Measurements from ENCODE around the gene MYO1E.
A peak's percentile ranks its signal among the peaks of the same experiment; 100 is the strongest.

MYO1E gene

DNA sequence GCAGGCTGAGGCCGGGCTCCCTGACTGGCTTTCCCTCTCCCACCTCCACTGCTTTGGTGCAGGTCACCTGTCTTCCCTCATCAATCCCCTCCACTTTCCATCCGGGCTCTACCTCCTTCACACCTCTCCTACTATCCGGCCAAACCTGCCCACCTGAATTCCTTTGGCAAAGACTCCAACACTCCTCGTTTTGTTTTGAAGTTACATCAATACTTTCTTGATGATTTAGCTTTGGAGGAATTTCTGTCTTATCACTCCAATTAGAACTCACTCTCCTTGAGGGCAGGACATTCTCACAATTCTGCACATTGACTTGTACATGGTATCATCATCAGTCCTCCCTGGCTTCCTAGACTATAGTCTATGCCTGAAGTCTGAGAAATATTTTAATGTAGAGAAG is 145.7 kb downstream of the MYO1E start:
- no peak for DNase-seq (ENCODE audit: low read depth)

DNA sequence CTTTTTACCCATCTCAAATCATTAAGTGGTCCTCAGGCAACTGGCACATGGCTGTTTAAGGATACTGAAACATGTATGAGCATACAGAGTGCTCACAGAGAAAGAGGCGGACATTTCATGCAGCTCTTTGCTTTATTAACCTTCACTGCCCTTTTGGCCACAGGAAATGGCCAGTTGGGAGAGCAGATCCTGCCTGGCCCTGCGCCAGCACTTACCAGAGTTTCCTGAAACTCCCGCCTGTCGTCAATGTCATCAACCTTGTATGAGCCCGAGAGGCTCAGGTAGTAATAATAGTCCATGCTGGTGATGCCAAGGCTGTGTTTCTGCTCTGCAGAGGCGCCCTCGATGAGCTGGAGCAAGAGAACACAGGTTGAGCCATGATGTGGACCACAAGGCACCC is 148.2 kb downstream of the MYO1E start:
- no peak for DNase-seq (ENCODE audit: low read depth)

DNA sequence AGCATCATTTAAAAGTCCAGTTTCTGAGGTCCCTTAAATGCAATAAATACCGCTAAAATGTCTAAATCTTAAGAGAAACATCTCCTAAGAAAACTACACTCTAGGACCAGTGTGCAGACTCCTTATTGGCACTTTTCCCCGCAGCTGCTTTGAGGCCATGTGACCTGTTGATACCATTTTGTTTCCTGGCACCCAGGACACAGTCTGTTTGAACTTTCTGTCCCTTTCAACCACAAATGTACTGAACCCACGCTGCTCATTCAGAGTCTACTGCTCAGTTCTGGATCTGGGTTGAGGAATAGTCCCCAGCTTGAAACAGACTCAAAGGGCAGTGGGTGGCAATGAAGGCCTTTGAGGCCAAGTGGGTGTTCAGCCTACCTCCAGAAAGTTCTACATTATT is 148.9 kb downstream of the MYO1E start:
- no peak for DNase-seq (ENCODE audit: low read depth)

DNA sequence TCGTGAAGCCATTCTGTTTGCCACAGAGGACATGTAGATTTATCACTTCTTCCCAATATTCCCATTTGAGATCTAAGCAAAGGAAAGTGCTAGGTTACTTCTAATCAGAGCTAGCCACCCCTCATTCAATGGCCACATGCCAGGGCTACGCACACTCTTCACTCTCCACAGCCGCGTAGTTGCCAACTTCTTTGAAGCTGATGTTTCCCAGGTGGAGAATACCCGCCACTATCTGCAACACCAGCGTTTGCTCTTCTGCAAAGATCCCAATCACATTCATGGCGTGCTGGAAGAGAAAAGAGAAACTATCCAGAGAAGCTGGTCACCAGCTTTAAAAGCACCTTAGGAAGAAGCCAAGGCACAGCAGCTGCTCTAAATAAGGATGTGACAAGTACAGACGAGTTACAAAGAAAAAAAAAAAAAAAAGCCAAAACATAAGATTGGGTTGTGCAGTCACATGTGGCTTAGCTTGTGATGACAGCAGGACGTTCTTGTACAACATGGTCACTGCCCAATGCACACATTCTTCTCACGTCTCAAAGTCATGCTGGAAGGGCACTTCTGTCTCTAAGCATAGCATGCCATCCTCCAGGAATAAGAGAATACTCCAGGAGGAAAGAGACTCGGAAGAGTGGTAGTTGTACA is 149.6 kb downstream of the MYO1E start:
- no peak for DNase-seq (ENCODE audit: low read depth)

DNA sequence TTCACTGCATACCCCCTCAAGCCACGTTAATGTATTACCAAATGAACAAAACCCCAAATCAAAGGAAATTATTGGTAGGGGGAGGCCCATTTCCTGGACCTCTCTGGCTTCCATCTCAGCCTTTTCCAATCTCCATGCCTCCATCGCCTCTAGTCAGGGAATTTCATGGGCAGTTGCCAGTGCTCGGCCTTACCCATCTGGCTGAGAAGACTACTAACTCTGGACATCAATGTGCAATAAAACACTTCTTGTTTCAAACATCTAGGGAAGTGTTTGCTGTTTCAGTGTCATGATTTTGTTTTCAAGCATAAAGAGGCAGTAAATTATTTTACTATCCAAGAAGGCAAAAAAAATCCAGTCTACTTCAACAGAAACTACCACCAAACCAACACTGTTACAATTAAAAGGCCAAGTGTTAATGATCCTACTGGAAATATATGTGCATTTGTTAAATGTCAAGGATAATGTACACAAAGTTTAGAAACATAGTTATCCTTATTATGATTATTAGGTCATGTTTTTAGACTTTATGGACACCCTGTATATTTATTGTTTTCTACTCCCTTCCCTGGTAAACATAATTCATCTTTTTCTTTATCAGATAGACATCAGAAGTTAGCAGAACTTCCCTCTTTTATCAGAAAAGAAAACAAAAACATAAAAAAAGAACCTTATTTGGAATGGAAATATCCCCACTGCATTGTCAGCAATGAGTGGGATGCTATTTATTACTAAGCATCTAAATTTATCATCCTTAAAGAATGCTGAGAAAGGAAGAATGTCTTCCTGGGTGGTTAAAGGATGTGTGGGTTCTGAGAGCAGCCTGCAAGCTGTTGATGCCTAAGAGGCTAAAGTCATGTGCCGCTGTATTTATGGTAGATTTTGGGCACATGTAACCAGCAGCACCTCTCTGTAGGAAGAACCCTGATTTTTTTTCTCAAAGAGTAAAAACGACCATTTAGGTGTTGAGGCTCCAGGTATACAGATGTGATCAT is 150.9 kb downstream of the MYO1E start:
- DNase-seq (ENCODE audit: low read depth) = peak; percentile 60

DNA sequence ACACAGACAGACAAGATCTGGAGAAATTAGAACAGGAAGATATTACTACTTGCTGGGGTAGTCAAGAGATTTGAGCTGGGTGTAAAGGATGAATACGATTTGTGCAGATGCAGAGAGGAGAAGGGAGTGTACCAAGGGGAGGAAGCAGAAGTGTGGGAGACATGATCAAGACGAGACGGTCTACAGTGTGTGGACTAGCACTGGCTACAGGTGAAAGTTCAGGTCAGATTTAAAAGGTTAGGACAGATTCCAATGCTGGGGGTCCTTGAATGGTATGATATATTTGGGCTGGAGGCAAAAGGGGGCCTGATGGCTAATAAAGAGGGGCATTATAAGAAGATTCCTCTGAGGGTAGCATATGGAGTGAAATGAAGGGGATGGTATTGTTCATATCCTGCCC is 154.0 kb downstream of the MYO1E start:
- no peak for DNase-seq (ENCODE audit: low read depth)

DNA sequence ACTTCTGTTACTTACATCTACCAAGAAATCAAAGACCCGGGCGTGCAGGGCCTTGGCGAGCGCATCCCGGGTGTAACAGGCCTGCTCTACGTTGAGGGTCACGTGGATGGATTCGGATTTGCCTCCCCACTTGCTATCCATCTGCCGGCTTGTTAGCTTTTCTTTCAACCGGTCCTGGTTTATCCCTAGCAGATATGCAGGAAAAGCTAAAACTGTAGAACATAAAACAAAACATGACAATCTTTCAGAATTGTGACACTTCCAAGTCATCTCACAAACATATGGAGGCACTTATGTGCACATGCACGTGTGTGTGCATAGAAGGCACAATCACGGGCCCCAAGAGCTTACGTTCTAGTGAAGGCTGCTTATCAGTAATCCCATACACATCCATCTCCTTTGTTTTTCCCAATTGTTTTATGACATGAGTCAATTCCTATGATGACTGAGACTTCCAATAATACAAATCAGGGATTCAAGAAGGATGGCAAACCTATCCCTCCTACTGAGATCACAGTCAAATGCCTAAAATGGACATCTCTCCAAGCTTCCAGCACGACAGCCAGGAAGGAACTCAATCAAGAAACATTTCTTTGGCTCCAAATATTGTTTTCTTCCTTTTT is 154.7 kb downstream of the MYO1E start:
- DNase-seq (ENCODE audit: low read depth) = no peak

DNA sequence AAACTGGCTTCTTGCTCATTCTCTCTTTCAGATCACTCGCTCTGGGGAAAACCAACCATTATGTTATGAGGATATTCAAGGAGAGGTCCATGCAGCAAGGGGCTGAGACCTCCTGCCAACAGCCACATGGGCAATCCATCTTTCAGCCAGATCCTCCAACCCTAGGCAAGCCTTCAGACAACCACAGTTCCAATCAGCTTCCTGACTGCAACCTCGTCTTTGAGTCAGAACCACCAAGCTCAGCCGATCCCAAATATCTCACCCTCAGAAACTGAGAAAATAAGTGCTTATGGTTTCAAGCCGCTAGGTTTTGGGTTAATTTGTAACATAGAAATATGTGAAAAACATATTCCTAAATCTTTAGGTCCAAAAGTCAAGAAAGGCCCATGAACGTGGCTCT is 155.8 kb downstream of the MYO1E start:
- no peak for DNase-seq (ENCODE audit: low read depth)

DNA sequence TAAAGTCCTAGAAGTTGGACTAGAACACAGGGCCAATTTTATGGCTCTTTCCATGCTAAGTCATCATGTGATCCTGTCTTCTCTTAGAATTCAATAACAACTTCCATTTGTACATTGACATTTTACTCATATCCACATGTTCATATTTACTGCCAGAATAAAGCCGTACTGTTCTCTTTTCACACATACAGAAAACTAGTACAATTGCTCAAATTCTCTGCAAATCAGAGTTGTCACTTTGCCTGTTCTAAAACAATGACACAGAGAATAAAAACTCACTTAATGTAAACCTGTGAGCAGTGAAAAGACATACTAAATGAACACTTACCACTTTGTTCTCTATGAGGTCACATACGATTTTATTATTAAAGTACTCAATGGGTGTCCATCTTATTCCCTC is 162.5 kb downstream of the MYO1E start:
- no peak for DNase-seq (ENCODE audit: low read depth)

DNA sequence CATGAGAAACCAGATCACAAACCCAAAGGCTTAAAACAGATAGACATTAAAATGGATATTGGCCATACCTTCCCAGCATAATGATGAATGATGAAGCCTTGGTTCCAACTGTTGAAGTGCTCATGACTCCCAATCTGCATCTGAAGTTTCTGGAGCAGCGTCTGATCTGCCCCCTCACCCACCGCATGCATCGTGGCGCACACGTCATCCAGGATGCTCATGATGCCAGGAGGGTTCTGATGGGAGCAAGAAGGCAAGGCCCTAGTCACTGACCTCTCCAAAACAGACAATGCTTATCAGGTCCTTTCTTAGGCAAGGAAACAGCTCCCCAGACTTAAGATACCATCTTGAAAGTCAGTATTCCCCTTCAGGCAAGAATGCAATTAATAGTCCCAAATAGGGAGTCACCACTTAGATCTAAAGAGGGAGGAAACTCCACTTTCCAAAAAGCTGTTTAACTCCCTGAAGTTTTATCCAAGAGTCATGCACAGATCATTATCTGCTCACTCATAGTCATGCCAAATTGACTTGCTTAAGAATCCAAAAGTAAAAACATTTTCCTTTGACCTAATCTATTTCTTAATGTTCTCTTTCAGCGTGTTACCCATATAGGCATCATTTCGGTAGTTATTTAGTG is 163.9 kb downstream of the MYO1E start:
- DNase-seq (ENCODE audit: low read depth) = no peak

DNA sequence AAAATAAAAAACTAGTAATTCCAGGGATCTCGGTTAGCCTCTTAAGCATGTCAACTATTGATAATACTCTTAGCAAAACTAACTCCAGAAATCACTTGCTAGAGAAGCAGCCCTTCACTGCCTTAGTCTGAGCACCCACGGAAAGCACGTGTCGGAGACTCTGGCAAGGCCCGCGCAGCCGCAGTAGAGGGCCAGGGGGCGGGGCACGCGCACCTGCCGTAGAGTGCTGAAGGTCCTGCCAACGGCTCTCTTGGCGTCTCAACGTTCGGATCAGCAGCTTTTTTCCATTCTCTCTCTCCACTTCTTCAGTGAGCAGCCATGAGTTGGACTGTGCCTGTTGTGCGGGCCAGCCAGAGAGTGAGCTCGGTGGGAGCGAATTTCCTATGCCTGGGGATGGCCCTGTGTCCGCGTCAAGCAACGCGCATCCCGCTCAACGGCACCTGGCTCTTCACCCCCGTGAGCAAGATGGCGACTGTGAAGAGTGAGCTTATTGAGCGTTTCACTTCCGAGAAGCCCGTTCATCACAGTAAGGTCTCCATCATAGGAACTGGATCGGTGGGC is 166.0 kb downstream of the MYO1E start, which contains the start of gene LDHAL6B:
LDHAL6B (plus strand) TSS at position 221 of the 561 bp plus-strand sequence; CDS start at position 319, 98 bp downstream.
- no peak for DNase-seq (ENCODE audit: low read depth)

DNA sequence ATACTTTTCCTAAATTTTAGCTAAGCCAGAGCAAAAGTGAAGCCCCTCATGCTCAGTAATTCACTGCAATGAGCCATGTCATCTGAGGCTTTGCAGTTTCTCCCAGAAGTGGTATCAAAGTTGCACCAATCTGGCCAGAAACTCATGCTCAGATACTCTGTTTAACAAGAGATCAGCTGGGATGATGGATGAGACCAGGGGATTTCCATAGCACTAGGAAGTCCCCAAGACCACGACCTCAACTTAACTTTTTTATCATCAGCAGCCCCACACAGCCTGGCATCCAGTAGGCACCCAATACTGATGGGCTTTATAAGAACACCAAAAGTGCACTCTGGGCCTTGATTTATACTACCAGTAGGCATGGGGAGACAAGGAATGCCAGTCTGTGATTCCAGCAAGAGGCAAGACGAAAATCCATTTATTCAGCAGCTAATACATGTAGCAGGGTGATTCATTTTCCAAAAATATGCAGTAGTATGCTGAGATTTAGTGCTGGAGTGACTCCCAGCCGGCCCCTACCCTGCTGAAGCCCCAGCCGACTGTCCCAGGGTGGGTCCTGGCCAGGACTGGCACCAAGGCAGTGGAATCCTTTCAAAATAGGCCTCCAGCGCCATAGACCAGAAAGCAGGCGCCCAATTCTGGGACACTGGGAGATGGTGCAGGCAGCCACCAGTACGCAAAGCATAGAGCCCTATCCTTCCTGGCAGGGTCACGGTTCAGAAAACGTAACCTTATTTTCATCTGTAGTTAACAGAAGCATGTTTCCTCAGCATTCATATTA is 166.6 kb downstream of the MYO1E start:
- DNase-seq (ENCODE audit: low read depth) = no peak

DNA sequence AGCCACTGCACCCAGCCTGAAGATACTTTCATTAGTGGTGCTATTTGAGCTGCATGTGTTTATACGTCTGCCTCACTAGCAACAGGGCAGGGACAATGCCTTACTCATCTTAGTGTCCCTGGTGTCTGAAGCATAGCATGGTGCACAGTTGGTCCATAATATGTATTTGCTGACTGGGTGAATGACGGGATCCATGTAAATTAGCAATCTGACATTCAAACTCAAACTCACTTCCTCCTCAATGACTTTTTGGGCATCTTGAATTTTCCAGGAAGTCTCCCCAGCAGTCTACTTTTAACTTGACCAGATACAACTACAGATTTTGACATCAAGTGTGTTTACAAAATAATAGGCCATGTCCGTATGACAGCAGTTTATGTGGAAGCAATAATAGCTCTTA is 169.0 kb downstream of the MYO1E start:
- DNase-seq (ENCODE audit: low read depth) = no peak

DNA sequence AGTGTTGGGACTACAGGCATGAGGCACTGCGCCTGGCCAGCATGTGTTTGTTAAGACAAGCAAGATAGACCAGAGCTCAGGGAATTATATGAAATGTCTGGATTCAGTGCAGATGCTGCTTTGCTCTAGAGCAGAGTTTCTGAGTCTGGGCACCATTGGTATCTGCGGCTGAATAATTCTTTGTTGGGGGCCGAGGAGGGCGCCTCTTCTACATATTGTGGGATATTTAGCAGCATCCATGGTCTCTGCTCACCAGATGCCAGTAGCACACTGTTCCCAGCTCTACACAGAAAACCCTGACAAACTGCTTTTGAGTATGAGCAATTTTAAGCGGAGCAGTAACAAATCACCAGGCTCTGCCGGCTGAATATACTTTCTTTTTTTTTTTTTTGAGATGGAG is 169.7 kb downstream of the MYO1E start:
- DNase-seq (ENCODE audit: low read depth) = no peak

DNA sequence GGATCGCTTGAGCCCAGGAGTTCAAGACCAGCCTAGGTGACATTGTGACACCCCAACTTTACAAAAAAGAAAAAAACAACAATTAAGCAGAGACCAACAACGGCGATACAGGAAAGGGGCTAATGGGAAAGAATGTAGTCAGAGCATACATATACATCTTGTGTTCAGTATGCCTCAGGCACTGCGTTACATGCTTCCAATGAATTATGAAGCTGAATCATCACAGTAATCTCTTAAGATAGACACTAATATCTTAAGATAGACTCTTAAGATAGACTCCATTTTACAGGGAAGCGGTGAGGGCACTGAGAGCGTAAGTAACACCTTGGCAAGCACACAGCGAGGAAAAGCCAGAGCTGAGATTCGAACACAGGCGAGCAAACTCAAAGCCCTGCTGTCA is 172.1 kb downstream of the MYO1E start:
- no peak for DNase-seq (ENCODE audit: low read depth)

DNA sequence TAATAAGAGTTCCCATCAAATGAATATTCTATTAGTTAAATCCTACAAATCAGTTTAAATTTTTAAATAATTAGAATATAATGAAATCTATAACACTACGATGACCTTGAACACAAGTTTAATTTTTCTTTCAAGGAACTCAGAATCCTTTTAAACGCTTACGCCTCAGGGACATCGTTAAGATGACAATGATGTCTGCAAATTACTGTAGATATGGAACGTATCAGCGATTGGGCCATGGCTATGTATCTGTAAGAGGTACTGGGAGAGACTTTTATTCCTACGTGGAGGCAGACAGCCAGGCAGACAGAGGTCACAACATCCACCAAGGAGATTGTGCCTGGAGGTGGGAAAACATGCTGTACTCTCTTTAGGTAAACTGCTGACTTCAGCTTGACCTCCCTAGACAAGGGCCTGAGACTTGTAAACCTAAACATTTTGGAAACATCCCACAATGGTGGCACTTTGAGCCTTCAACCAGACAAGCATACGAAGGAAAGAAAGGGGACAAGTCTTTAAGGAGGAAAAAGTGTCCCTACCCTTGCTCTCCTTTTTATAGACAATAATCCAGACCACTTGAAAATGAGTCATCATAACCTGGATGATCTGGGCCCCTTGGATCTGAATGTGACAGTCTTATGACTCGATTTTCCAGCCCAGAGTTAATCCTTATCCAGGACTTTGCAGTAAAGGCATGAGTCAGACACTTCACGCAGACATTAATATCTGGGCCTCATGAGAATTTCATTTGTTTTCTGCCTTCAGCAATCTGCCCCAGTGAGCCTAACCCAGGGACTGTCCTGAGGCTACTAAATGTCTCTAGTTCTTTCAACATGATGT is 172.8 kb downstream of the MYO1E start:
- DNase-seq (ENCODE audit: low read depth) = peak; percentile 63

DNA sequence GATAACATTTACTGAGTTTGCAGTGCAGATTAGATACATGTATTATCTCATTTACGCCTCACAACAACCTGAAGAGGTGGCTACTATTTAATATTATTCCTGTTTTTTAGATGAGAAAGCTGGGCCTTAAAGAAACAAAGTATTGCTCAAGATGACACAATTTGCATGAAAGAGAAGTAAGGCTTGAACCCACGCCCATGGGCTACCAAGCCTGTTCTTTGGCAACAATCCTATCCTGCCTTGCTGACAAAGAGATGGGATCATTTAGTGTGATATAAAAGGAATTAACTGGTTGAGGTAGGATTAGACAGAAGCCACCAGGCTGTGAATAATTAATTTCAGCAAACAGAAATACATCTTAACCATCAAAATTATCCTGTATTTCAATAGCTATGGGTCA is 175.2 kb downstream of the MYO1E start:
- no peak for DNase-seq (ENCODE audit: low read depth)

DNA sequence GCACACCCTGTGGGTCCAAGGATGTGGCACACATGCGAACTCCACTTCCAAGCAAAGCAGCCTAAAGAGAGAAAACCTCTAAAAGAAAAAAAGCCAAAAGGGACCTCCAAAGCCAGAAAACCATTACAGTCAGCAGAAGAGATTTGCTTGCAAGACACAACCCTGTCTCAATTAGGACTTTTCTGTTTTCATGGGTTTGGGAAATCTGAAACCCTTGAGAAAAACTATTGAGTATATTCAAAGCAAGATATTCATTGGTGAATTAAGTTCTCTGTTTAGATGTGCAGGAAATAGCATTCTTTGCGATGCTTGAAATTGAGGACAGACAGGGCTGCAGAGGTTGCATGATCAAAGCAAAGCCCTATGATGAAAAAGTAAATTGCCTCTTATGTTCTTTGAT is 176.3 kb downstream of the MYO1E start:
- no peak for DNase-seq (ENCODE audit: low read depth)

DNA sequence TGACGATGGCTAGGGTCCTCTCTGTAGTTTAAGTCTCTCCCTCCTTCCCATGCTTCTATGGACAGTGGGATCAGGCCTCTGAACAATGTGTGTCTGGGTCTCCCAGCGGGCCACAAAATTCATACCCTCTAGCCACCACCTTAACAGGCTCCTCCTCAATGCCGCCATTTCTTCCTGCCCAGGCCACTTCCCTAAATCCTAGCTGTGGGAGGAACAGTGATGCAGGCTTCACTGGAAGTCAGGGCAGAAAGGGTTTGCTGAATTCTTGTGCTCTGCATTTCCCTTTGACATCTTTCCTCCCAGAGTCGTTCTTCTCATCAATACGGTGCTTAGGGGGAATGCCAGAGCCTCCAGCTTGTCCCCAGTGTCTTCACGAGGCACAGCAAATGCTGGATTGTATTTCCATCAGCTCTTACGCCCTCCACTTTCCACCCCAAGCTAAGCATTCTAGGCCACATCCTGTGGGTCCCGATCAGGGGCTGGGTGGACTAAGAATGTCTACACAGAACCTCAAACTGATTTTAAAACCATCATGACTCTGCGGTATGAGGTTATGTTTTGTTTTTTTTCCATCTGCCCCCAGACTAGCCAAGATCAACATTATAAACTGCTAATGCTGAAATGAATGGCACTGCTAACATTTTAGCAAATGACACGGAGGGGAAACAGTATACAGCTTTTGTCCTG is 177.9 kb downstream of the MYO1E start:
- no peak for DNase-seq (ENCODE audit: low read depth)

DNA sequence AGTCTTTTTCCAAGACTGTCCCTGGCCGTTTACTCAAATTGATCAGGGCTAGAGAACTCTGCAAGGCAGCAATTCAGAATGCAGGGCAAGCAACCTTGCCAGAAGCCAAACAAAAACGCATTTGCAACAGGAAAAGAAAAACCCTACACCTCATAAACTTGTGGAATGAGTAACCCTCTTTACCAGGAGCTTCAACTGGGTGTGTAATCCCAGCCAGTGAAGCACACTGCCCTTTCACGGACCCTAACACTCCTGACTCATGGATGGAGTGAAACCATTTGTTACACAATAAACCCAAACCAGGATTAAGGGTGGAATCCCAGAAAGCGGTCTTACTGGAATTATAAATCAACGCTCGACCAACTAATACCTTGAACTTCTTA is 180.8 kb downstream of the MYO1E start:
- DNase-seq (ENCODE audit: low read depth) = peak; percentile 88
